Occipital lobe (tissue), 2 donors: Measurements from ENCODE around the gene MEGF10. TPM values are rescaled to one million over a fixed set of nuclear protein-coding genes. Genes with fewer than 3 reads are reported as not detected.
"Not testable (repeated sequence)": the region's sequence is repeated elsewhere in the genome, so short reads cannot be mapped to it uniquely, and the experiment has no call there.

ENCODE experiments used
- DNase-seq: peaks from one replicate; lab custom pipeline; 2025; lab: John Stamatoyannopoulos, UW
- total RNA-seq: library from RNA; depleted of rRNA; stranded (reverse); fragments of >200 nt; gene quantifications from one replicate; pipeline ENCODE4 v1.2.3, GENCODE V29; 2014

The MEGF10 gene
- total RNA-seq, 1 donor from 2014 or later = 20.0 TPM

DNA sequence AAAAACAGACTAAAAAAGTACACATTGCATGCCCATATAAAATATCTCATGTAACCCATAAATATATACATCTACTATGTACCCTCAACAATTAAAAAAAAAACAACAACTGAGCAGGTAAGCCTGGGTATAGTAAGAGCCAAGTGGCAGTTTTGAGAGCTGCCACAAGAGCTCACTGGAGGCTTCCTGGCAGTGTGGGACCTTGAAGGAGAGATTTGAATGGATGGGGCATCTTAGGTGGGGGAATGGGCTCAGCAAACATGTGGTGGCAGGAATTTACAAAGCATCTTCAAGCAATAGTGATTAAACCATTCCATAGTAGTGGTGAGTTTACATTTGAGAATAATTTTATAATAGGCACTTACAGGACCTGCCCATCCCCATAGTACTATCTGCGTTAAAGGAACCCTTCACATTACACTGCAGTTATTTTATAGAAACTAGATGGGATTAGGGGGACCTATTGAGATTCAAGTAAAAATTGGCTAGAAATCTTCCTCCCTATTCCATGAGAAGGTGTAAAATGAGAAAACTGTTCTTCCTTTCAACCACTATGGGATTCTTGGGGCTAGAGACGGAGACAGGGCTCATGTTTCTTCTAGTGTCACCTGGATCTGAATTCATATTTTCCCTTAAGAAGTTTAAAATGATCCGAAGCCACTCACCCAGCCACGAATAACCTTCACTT lies 6.9 kb downstream of the MEGF10 start:
- no peak for DNase-seq

DNA sequence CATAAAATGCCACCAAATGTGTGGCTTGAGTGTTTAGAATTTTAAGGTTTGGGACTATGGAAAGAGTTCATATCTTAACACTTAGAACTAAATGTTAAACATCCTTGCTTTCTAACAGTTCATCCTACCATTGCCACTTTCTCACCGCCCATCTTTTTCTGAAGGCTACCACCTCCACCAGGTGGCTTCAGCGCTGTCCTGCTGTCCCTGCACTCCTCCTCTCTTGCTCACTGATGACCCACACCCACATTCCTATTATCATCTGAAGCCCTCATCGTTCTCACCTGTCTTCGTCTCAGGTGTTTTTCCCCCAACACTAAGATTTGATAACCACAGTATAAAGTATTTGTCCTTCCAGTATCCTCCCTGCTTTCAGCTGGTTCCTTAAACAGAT lies 7.4 kb downstream of the MEGF10 start:
- no peak for DNase-seq

DNA sequence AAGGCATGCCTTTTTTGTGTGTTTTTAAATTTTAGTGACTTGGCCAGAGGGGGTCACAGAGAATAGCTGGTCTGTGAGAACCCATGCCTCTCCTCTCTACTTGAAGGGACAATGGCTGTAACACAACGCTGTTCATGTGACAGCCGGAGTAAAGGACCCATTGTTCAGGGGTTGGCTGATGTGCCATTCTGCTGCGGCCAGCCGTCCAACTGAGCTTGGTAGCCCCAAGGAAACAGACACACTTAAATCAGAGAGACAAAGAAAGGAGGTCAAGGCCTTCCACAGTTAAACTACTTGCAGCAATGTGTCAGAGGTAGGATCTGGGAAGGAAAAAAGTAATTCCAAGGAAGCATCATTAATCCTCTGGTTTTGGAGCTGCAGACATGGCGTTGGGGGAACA lies 8.1 kb downstream of the MEGF10 start:
- DNase-seq = peak; percentile 70

DNA sequence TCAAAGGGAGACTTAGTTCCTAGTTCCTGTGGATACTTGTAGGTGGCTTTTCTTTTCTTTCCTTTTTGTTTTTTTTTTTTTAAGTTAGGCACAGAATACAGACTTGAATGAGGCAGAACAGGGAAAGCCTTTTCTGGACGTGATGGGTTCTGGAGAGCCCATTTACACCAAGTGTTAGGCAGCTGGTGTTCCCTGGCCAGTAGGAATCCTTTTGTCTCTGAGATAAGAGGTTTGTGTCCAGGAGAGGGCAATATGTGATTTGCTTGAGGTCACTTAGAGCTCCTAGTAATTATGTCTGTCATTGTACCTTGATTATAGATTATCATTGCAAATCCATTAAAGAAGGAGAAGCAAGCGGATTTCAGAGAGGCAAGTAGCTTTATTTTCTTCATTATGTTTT lies 9.1 kb downstream of the MEGF10 start:
- no peak for DNase-seq

DNA sequence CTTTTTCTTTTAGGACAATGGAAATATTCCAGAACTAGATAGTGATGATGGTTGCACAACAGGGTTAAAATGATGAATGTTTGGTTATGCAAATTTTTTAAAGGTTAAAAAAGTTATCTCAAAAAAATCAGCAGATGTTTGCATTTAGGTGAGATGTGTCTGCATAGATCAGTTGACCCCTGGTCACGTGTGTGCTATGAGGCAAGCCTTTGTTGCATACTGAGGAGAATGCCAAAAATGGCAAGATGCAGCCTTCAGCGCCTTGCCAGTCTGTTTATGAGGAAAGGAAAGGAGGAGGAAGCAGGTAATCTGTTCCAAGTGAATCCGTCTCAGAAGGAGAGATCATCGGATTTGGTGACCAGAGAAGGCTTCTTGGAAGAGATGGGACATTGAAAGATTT lies 11.9 kb downstream of the MEGF10 start:
- DNase-seq = no peak

DNA sequence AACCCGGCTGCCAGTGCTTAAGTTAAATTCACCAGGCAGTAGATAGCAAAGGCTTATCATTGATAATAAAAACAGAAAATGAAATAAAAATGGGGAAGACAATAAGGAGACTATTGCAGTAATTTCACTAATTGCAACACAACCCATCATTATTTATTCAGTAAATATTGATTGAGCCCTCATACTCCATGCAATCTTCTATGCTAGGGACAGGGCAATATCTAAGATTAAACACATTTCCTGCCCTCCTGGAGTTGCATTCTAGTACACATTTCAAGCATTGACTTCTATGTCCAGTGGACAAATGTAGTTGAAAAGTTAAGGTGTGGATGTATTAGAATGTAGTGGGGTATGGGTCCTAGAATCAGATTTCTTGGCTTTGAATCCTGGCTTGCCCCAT lies 12.8 kb downstream of the MEGF10 start:
- no peak for DNase-seq

GRCh38 chr5:127305493-127305892 lies 14.9 kb downstream of the MEGF10 start:
- no peak for DNase-seq

DNA sequence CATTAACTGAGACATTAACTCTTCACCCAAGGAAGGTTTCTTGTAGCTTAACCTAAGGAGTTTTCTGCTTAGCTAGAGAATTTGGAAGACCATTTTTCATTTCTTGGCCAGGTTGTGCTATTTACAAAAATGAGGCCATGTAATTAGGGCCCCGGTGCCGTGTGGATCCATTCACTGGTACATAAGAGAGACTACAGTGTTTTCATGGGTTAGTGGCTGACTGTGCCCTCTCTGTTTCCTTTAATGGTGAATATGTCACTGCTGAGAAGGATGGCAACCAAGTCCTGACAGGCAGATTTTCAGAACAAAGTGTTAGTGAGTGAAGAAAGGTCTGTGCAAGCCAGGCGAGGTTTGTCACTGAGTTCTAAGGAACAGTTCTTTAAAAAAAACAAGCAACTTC lies 15.4 kb downstream of the MEGF10 start:
- no peak for DNase-seq

- no peak for DNase-seq
Observed at GRCh38 chr5:127306647-127307046, 16.1 kb downstream of the MEGF10 start.

DNA sequence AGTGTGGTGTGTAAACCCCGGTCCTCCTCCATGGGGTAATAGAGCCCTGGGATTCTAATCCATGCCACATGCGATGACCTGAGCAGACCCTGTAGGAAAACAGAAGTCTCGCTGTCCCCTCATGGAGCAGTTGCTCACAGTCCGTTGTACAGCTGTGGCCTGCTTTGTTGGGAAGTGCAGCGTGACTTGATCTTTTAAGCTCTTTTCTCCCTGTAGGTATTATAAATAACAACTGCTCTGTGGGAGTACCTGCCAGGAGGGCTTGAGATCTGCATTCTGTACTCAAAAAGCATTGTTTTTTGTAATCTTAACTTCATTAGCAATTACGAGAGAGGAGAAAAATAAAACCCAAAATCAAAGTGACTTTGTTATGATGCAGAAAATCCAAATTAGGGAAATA lies 17.3 kb downstream of the MEGF10 start:
- DNase-seq = no peak

DNA sequence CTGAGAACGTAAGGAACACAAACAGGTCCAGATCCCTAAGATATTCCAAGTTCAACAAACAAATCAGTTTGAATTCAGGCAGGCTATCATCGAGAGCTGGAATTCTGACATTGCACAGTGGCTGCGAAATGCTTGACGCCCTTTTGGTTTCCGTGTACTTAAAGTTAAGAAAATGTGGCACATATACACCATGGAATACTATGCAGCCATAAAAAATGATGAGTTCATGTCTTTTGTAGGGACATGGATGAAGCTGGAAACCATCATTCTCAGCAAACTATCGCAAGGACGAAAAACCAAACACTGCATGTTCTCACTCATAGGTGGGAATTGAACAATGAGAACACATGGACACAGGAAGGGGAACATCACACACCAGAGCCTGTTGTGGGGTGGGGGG lies 17.7 kb downstream of the MEGF10 start:
- not testable (repeated sequence) for DNase-seq

DNA sequence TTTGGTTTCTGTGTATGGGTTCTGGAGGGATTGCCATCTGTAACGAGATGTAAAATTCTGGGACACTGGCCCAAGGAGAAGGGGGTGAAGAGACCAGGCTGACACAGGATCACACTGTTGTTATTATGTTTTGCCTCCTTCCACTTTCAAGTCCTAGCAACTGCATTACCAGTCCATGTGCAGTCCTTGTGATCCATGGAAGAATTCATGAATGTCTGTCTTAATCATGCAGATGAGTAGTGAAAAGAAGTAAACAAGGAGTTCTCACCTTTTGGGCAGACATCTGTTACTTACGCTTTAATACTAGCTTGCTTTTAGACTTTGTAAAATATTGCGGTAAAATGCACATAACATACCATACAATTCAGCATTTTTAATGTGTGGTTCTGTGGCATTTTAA lies 18.3 kb downstream of the MEGF10 start:
- DNase-seq = no peak

DNA sequence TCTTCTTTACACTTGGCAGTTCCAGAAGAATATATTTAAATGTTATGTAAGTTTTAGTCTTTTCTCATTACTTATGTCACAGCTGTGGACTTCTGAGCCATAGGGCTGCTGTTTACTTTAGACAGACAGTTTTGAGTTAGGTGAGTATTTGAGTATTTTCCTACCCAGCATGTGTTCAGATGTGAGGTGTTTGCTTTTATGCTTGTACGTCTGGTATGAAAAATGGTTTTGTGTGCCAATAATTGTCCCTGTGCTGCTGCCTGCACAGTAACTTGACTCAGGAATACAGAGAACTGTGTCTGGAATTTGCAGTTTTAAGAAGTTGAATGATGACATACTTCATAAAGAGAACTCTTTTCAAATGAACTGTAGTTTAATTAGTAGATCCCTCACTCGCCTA lies 20.8 kb downstream of the MEGF10 start:
- no peak for DNase-seq

- DNase-seq = no peak
Observed at GRCh38 chr5:127311781-127312525, 21.4 kb downstream of the MEGF10 start.

- DNase-seq = no peak
Observed at GRCh38 chr5:127313379-127313778, 22.8 kb downstream of the MEGF10 start.

- peak; percentile 11 for DNase-seq
Observed at GRCh38 chr5:127313847-127314473, 23.4 kb downstream of the MEGF10 start.

DNA sequence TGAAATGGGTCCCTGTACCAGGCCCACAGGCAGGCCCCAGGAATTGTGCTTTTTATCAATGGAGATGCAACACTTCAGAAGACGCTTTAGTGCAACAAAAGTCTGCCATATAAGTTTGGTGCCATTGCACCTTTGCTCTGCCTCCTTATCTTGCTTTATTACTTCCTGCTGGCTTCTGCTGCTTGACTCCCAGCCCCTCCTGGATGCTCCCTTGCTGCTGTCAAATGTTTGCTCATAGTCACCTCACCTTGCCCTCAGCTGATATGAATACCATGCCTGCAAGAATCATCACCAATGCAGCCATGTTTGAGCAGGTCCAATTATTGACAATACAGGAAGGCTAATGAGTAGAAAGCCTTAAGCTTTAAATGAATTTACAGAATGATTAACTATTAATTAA lies 25.4 kb downstream of the MEGF10 start:
- no peak for DNase-seq

GRCh38 chr5:127317385-127317784 lies 26.8 kb downstream of the MEGF10 start:
- not testable (repeated sequence) for DNase-seq

- no peak for DNase-seq
Observed at GRCh38 chr5:127320032-127320965, 29.7 kb downstream of the MEGF10 start.

DNA sequence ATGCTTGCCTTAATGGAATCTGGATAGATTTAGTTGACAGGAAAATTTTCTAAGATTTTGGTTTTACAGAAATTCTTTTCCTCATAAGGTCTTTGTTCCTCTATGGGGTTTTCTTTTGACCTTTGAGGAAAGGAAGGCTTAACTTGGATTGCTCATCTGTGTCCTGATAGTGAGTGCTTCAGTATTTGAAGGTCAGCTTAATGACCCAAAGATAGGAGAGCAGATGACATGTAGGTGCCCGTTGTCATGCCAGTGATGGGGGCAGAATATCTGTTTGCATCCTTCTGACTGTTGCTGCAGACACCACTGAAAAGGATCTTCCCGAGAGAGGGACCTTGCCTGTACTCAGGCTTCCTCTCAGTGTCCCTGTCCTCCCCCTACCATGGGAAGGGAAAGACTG lies 30.9 kb downstream of the MEGF10 start:
- no peak for DNase-seq

GRCh38 chr5:127322403-127322802 lies 31.8 kb downstream of the MEGF10 start:
- no peak for DNase-seq

DNA sequence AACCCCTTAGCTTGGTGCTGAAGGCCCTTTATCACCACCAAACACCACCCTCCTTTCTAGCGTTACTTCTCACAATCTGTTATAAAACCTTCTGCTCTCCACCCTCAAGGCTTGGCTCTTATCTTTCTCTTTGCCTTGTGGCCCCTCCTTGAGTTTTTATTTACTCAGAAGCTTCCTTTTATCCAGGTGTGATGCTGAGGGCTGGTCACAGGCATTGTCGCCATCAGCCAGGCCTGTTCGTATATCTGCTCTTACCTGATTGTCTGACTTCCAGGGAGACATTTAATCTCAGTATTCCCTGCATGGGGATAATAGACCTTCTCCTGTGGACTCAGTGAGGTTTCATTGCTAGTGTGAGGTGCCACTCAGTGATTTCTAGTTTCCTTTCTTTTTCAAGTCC lies 34.2 kb downstream of the MEGF10 start:
- DNase-seq = no peak
